ENCODE data around the gene TMUB1.

TMUB1 gene

DNA sequence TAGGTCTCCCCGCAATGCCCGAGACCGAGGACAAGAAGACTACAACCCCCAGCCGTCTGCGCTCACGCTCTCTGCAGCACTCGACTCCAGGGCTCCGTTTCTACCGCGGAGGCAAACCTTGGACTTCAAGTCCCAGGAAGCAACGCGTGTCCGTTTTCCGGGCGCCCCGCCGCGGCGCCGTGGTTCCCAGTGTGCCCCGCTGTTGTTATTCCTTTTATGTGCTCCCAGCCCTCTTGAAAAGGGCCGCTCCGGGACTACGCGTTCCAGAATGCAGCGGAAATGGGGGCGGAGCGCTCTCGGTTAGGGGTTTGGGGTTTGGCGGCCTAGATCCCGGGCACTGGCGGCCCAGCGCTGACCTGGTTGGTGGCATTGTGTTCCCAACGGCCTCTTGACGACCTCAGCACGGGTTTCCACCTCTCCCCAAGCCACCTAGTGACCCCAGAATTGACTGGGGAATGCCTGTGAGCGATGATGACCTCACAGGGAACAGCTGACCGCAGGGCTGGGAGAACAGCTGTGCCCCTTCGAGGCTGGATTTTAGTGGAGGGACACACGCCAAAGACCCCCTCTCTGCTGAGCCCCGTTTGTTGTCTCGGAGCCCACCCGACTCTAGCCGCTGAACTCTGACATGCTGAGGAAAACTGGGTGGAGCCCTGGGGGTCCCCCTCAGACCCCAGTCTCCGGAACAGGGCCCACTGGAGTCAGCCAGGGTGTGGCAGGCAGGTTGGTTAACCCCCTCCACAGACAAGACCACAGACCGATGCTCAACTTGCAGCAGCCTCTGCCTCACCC, 25.1 kb downstream of the TMUB1 start:
- peak overlapping the region; percentile 85 for H3K27ac ChIP-seq (ENCODE audit: low read depth, low read length)
- H3K27me3 ChIP-seq (ENCODE audit: insufficient read depth, low read length) = no peaks in the 10 kb centered on the region
- H2AFZ ChIP-seq (ENCODE audit: low read length, unreplicated experiment) = peak overlapping the region; percentile 23
- no peaks in the 10 kb centered on the region for H3K36me3 ChIP-seq (ENCODE audit: insufficient read depth, low read length)
- peaks cover 40% of the 10 kb centered on the region for H3K4me1 ChIP-seq (ENCODE audit: control insufficient read depth, insufficient read depth, low read length, unreplicated experiment)
- peak overlapping the region; percentile 91 for H3K4me3 ChIP-seq (ENCODE audit: low read depth, low read length)
- H3K79me2 ChIP-seq (ENCODE audit: control insufficient read depth, insufficient read depth, low read length, unreplicated experiment) = peaks cover 29% of the 10 kb centered on the region

DNA sequence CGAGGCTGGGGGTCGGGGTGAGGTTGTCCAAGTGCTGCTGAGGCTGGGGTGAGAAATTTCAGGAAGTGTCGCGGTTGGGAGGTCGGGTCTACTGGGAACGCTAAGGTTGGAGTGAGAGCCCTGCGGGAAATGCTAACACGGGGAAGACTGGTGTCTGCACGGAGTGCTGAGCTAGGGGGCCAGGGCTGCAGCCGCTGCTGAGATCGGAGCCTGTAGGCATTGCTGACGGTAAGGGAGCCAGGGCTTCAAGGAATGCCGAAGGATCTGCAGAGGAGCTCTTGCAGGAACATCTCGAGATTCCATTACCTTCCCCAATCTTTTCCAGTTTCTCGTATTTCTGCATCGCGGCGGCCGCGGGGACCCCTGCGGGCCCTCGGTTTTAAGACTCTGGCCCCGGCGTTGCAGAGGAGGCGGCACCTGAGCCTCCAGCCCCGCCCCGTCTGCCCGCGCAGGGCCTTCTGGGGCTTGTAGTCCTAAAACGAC, 25.7 kb downstream of the TMUB1 start, which contains the start of gene CDK5:
Gene CDK5 (minus strand): TSS at position 392 of the 483 bp plus-strand sequence. CDS start 49 bp downstream, at position 343.
- H3K4me1 ChIP-seq (ENCODE audit: control insufficient read depth, insufficient read depth, low read length, unreplicated experiment) = peaks cover 37% of the 10 kb centered on the region
- H3K27me3 ChIP-seq (ENCODE audit: insufficient read depth, low read length) = no peaks in the 10 kb centered on the region
- no peaks in the 10 kb centered on the region for H3K36me3 ChIP-seq (ENCODE audit: insufficient read depth, low read length)
- H3K27ac ChIP-seq (ENCODE audit: low read depth, low read length) = peak within 1 kb of the TSS; percentile 85
- peak within 1 kb of the TSS; percentile 70 for H2AFZ ChIP-seq (ENCODE audit: low read length, unreplicated experiment)
- H3K4me3 ChIP-seq (ENCODE audit: low read depth, low read length) = peak within 1 kb of the TSS; percentile 91
- peaks cover 29% of the 10 kb centered on the region for H3K79me2 ChIP-seq (ENCODE audit: control insufficient read depth, insufficient read depth, low read length, unreplicated experiment)

DNA sequence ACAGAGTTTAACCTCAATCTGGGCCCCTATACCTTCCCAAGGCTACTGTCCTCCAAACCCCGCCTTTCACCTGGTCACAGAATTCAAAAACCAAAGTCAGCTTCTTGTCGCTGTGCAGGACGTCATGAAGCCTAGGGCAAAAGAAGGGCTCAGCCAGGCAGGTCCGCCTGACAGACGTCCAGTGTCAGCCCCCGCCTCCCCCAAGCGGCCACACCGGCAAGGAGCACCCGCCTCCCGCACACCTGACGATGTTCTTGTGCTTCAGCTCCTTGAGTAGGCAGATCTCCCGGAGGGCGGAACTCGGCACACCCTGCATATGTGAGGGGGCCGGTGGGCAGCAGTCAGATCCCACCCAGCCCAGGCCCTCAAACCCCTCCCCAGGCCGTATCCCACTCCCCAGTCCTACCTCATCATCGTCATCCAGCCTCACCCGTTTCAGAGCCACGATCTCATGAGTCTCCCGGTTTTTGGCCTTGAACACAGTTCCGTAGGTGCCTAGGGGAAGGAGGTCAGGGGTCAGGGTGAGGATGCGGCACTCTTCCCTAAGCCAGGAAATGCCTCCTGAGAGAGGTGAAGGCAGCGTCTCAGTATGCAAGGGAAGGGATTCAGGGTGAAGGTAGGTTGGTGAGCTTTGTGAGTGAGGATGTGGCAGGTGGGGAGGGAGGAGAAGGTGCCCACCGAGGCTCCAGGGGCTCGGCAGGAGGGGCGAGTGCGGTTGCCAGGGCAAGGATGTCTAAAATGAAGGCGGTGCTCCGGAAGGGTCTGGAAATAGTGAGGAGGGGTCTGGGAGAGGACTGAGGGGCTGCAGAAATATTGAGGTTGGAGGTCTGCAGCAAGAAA, 26.4 kb downstream of the TMUB1 start:
- peaks cover 30% of the 10 kb centered on the region for H3K4me1 ChIP-seq (ENCODE audit: control insufficient read depth, insufficient read depth, low read length, unreplicated experiment)
- H3K79me2 ChIP-seq (ENCODE audit: control insufficient read depth, insufficient read depth, low read length, unreplicated experiment) = peaks cover 24% of the 10 kb centered on the region
- no peaks in the 10 kb centered on the region for H3K27me3 ChIP-seq (ENCODE audit: insufficient read depth, low read length)
- H2AFZ ChIP-seq (ENCODE audit: low read length, unreplicated experiment) = peak overlapping the region; percentile 70
- no peaks in the 10 kb centered on the region for H3K36me3 ChIP-seq (ENCODE audit: insufficient read depth, low read length)
- H3K27ac ChIP-seq (ENCODE audit: low read depth, low read length) = no peak overlapping the region
- peak overlapping the region; percentile 91 for H3K4me3 ChIP-seq (ENCODE audit: low read depth, low read length)

DNA sequence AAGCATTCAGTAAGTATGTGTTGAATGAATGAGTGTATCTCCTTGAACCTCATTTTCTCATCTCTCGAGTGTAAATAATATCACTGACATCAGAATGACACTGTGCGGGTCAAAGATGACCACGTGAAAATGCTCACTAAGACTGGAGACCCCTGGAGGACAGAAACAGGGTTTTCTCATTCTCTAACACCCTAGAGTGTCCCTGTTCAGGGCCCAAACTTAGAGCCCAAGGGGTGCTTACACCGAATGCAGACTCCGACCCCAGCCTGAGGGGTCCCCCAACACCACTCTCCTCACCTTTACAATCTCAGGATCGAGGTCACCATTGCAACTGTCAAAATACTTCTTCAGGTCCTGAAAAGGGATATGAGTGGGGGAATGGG, 27.0 kb downstream of the TMUB1 start:
- H3K4me1 ChIP-seq (ENCODE audit: control insufficient read depth, insufficient read depth, low read length, unreplicated experiment) = peaks cover 24% of the 10 kb centered on the region
- peak overlapping the region; percentile 91; the same call in 1 of the 2 replicates for H3K4me3 ChIP-seq (ENCODE audit: low read depth, low read length)
- no peak overlapping the region for H2AFZ ChIP-seq (ENCODE audit: low read length, unreplicated experiment)
- no peaks in the 10 kb centered on the region for H3K27me3 ChIP-seq (ENCODE audit: insufficient read depth, low read length)
- H3K79me2 ChIP-seq (ENCODE audit: control insufficient read depth, insufficient read depth, low read length, unreplicated experiment) = peaks cover 18% of the 10 kb centered on the region
- H3K36me3 ChIP-seq (ENCODE audit: insufficient read depth, low read length) = no peaks in the 10 kb centered on the region
- no peak overlapping the region for H3K27ac ChIP-seq (ENCODE audit: low read depth, low read length)

DNA sequence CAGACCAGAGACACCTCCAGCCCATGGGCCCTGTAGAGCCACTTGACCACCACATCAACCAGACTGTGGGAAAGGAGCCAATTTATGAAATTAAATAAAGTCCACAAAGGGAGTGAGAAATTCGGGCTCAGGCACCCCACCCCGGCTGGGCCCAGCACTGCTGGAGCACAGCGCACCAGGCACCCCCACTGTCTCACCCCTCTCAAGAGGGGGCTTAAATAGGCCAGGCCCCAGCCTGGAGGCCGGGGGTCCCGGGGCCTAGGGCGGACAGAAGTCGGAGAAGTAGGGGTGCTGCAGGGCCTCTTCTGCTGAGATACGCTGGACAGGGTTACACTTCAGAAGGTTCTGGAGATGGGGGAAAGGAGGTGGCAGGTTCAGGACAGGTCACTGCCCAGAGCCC, 29.5 kb downstream of the TMUB1 start:
- Histone ChIP-seq H3K27me3 (ENCODE audit: insufficient read depth, low read length) (peaks cover 4% of the 10 kb centered on the region; the same call in 1 of the 2 replicates), H3K36me3 (ENCODE audit: insufficient read depth, low read length) (no peaks in the 10 kb centered on the region), H3K27ac (ENCODE audit: low read depth, low read length) (no peak overlapping the region), H3K4me1 (ENCODE audit: control insufficient read depth, insufficient read depth, low read length, unreplicated experiment) (peaks cover 14% of the 10 kb centered on the region), H3K4me3 (ENCODE audit: low read depth, low read length) (no peak overlapping the region), H2AFZ (ENCODE audit: low read length, unreplicated experiment) (no peak overlapping the region), H3K79me2 (ENCODE audit: control insufficient read depth, insufficient read depth, low read length, unreplicated experiment) (no peaks in the 10 kb centered on the region)

DNA sequence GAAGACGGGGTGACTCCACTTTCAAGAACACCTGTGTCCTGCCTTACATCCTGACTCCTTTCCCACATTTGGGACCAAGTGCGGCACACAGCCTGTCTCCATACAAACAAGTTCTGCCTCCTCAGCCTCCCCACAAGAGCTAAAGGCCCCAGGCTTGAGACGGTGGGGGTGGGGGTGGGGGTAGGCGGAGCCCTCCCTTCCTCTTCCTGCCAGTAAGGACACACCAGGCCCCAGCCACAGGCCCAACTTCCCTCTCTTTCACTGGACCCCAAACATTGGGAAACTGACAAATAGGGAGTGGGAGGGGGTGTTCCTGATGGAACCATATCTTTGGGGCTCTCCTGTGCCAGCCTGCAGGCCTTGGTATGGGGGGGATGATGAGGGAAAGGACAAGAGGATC, 30.2 kb downstream of the TMUB1 start:
- H3K27me3 ChIP-seq (ENCODE audit: insufficient read depth, low read length) = peaks cover 4% of the 10 kb centered on the region; the same call in 1 of the 2 replicates
- no peak overlapping the region for H3K27ac ChIP-seq (ENCODE audit: low read depth, low read length)
- no peak overlapping the region for H2AFZ ChIP-seq (ENCODE audit: low read length, unreplicated experiment)
- no peak overlapping the region for H3K4me3 ChIP-seq (ENCODE audit: low read depth, low read length)
- H3K4me1 ChIP-seq (ENCODE audit: control insufficient read depth, insufficient read depth, low read length, unreplicated experiment) = peaks cover 9% of the 10 kb centered on the region
- no peaks in the 10 kb centered on the region for H3K79me2 ChIP-seq (ENCODE audit: control insufficient read depth, insufficient read depth, low read length, unreplicated experiment)
- H3K36me3 ChIP-seq (ENCODE audit: insufficient read depth, low read length) = no peaks in the 10 kb centered on the region

DNA sequence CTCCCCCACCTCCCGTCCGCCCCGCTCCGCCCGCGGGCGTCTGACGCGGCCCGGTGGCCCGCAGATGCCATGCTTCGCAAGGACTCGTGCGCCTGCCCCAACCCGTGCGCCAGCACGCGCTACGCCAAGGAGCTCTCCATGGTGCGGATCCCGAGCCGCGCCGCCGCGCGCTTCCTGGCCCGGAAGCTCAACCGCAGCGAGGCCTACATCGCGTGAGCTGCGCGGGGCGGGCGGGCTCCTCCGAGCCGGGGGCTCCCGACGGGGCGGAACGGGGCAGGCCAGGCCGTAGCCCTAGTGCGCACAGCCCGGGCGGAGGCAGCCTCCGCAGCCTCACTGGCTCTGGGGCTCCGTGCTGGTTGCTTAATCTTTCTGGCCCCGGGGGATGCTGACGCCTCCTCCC, 32.2 kb downstream of the TMUB1 start:
- Histone ChIP-seq H3K27ac (ENCODE audit: low read depth, low read length) (no peak overlapping the region), H2AFZ (ENCODE audit: low read length, unreplicated experiment) (no peak overlapping the region), H3K79me2 (ENCODE audit: control insufficient read depth, insufficient read depth, low read length, unreplicated experiment) (no peaks in the 10 kb centered on the region), H3K36me3 (ENCODE audit: insufficient read depth, low read length) (no peaks in the 10 kb centered on the region), H3K27me3 (ENCODE audit: insufficient read depth, low read length) (peaks cover 4% of the 10 kb centered on the region; the same call in 1 of the 2 replicates), H3K4me1 (ENCODE audit: control insufficient read depth, insufficient read depth, low read length, unreplicated experiment) (peaks cover 13% of the 10 kb centered on the region), H3K4me3 (ENCODE audit: low read depth, low read length) (peak overlapping the region; percentile 36; the same call in 1 of the 2 replicates)

DNA sequence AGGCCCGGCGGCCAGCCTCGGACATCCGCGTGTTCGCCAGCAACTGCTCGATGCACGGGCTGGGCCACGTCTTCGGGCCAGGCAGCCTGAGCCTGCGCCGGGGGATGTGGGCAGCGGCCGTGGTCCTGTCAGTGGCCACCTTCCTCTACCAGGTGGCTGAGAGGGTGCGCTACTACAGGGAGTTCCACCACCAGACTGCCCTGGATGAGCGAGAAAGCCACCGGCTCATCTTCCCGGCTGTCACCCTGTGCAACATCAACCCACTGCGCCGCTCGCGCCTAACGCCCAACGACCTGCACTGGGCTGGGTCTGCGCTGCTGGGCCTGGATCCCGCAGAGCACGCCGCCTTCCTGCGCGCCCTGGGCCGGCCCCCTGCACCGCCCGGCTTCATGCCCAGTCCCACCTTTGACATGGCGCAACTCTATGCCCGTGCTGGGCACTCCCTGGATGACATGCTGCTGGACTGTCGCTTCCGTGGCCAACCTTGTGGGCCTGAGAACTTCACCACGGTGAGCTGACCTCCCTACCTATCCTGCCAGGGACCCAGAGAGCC, 34.3 kb downstream of the TMUB1 start:
- Histone ChIP-seq H3K27ac (ENCODE audit: low read depth, low read length) (no peak overlapping the region), H3K79me2 (ENCODE audit: control insufficient read depth, insufficient read depth, low read length, unreplicated experiment) (no peaks in the 10 kb centered on the region), H3K4me3 (ENCODE audit: low read depth, low read length) (no peak overlapping the region), H2AFZ (ENCODE audit: low read length, unreplicated experiment) (no peak overlapping the region), H3K27me3 (ENCODE audit: insufficient read depth, low read length) (peaks cover 4% of the 10 kb centered on the region; the same call in 1 of the 2 replicates), H3K4me1 (ENCODE audit: control insufficient read depth, insufficient read depth, low read length, unreplicated experiment) (peaks cover 13% of the 10 kb centered on the region), H3K36me3 (ENCODE audit: insufficient read depth, low read length) (no peaks in the 10 kb centered on the region)

DNA sequence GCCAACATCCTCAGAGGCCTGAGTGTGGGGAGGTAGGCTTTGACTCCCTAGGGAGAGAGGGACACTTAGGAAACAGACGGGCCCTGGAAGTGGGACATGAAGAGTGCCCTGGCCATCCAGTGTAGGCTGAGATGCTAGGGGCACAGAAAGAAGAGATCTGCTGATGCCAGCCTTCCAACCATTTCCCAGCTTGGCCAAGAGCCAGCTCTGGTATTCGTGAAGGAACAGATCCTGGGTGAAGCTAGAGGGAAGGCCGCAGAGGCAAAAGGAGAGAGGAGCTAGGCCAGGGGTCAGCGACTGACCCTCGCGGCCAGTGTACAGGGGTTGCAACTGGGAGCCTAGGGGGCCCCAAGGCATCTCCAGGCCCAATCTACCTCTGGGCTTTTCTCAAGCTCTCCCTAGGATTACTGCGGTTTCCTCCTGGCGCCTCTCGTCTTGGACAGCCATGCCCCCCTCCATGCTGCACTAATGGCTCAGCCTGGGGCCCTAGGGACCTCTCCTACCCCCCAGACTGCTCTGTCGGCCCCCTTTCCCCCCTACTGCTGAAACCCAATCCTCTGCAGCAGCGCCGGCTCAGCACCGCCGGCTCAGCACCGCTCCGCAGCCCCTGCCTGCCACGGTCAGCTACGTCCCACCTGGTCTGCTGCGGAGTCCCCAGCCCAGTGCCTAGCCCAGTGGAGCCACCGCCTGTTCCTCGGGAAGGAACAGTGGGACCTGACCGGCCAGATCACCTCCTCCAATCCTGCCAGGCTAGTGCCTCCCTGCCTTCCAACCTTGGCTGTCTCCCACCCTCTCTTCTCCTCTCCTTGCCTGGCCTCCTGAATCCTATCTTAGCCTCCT, 35.1 kb downstream of the TMUB1 start, which contains the start of gene ASIC3:
Gene ASIC3 (plus strand): TSS at position 556 of the 840 bp plus-strand sequence. CDS start 355 bp downstream, outside the sequence.
- Histone ChIP-seq H3K36me3 (ENCODE audit: insufficient read depth, low read length) (no peaks in the 10 kb centered on the region), H3K4me3 (ENCODE audit: low read depth, low read length) (no peak within 1 kb of the TSS), H3K27me3 (ENCODE audit: insufficient read depth, low read length) (peaks cover 4% of the 10 kb centered on the region; the same call in 1 of the 2 replicates), H3K27ac (ENCODE audit: low read depth, low read length) (no peak within 1 kb of the TSS), H3K4me1 (ENCODE audit: control insufficient read depth, insufficient read depth, low read length, unreplicated experiment) (peaks cover 13% of the 10 kb centered on the region), H3K79me2 (ENCODE audit: control insufficient read depth, insufficient read depth, low read length, unreplicated experiment) (no peaks in the 10 kb centered on the region), H2AFZ (ENCODE audit: low read length, unreplicated experiment) (no peak within 1 kb of the TSS)

All from ACC112 (cell line).